GM18907 (cell line): Measurements from ENCODE around the gene AADACL4.

Experiments
- ATAC-seq: cut with Tn5 transposase; IDR thresholded peaks from one replicate; pipeline ENCODE4 v1.9.1; 2021; ENCODE audit warnings: mild to moderate bottlenecking, moderate library complexity; ENCODE audit not compliant: unreplicated experiment

The AADACL4 gene

GRCh38 chr1:12610941-12611340, 32.9 kb upstream of the AADACL4 start:
- no peak for ATAC-seq

GRCh38 chr1:12613180-12613579, 30.7 kb upstream of the AADACL4 start:
- ATAC-seq = no peak

GRCh38 chr1:12614402-12615158, 29.3 kb upstream of the AADACL4 start:
- no peak for ATAC-seq

GRCh38 chr1:12615159-12615864, 28.6 kb upstream of the AADACL4 start:
- no peak for ATAC-seq

GRCh38 chr1:12615865-12616708, 27.8 kb upstream of the AADACL4 start:
- ATAC-seq = no peak

- ATAC-seq = no peak
These were observed 27.0 kb upstream of the AADACL4 start for GRCh38 chr1:12616709-12617373.

- ATAC-seq = no peak
These were observed 26.4 kb upstream of the AADACL4 start for GRCh38 chr1:12617511-12617900.

- peak; percentile 56 for ATAC-seq
These were observed 25.8 kb upstream of the AADACL4 start, which contains the start of gene DHRS3 for GRCh38 chr1:12617901-12618660. Gene DHRS3, minus strand, starts transcription at chr1:12618210. Its CDS starts 862 bp downstream, at chr1:12617348.

GRCh38 chr1:12618661-12618964, 25.3 kb upstream of the AADACL4 start:
- ATAC-seq = no peak

- ATAC-seq = no peak
These were observed 24.7 kb upstream of the AADACL4 start for GRCh38 chr1:12618965-12619791.

GRCh38 chr1:12619792-12620487, 23.9 kb upstream of the AADACL4 start:
- ATAC-seq = peak; percentile 56

GRCh38 chr1:12620488-12620865, 23.4 kb upstream of the AADACL4 start:
- ATAC-seq = no peak

- no peak for ATAC-seq
These were observed 23.0 kb upstream of the AADACL4 start for GRCh38 chr1:12620931-12621330.

- ATAC-seq = no peak
These were observed 22.2 kb upstream of the AADACL4 start for GRCh38 chr1:12621346-12622335.

GRCh38 chr1:12622506-12622905, 21.4 kb upstream of the AADACL4 start:
- no peak for ATAC-seq

GRCh38 chr1:12625276-12625675, 18.6 kb upstream of the AADACL4 start:
- no peak for ATAC-seq

- ATAC-seq = no peak
These were observed 17.0 kb upstream of the AADACL4 start for GRCh38 chr1:12626888-12627287.

GRCh38 chr1:12627296-12627695, 16.6 kb upstream of the AADACL4 start:
- no peak for ATAC-seq
